ENCODE data around the gene EIF4E3.

Gene EIF4E3

GRCh38 chr3:71662056-71662455 lies 63.1 kb downstream of the EIF4E3 start:
- no peak for DNase-seq (ENCODE audit: low spot score)
- TF ChIP-seq CTCF (IDR thresholded peaks at IDR 0.05; ENCODE audit: borderline replicate concordance, control extremely low read depth, extremely low read depth, insufficient read depth, missing control alignments), result no peak
- in situ Hi-C loops (cut with MboI; ENCODE audit: low sequenced_read_pairs, unreplicated experiment), result loop anchor here (10.0 kb wide), 1 partner anchor 1117 kb away; no protein-coding TSS in a partner anchor

GRCh38 chr3:71659864-71660591 lies 65.2 kb downstream of the EIF4E3 start:
- TF ChIP-seq CTCF (IDR thresholded peaks at IDR 0.05; ENCODE audit: borderline replicate concordance, control extremely low read depth, extremely low read depth, insufficient read depth, missing control alignments), result no peak
- DNase-seq (ENCODE audit: low spot score), result no peak
- in situ Hi-C loops (cut with MboI; ENCODE audit: low sequenced_read_pairs, unreplicated experiment), result loop anchor here (10.0 kb wide), 1 partner anchor 1115 kb away; no protein-coding TSS in a partner anchor

GRCh38 chr3:71657831-71658530 lies 67.2 kb downstream of the EIF4E3 start:
- in situ Hi-C loops (cut with MboI; ENCODE audit: low sequenced_read_pairs, unreplicated experiment), result no loop called here
- DNase-seq (ENCODE audit: low spot score), result no peak
- no peak for TF ChIP-seq CTCF (IDR thresholded peaks at IDR 0.05; ENCODE audit: borderline replicate concordance, control extremely low read depth, extremely low read depth, insufficient read depth, missing control alignments)

- no peak for TF ChIP-seq CTCF (IDR thresholded peaks at IDR 0.05; ENCODE audit: borderline replicate concordance, control extremely low read depth, extremely low read depth, insufficient read depth, missing control alignments)
- no peak for DNase-seq (ENCODE audit: low spot score)
- in situ Hi-C loops (cut with MboI; ENCODE audit: low sequenced_read_pairs, unreplicated experiment), result no loop called here
These were observed 70.1 kb downstream of the EIF4E3 start for GRCh38 chr3:71655061-71655460.

- TF ChIP-seq CTCF (IDR thresholded peaks at IDR 0.05; ENCODE audit: borderline replicate concordance, control extremely low read depth, extremely low read depth, insufficient read depth, missing control alignments), result no peak
- in situ Hi-C loops (cut with MboI; ENCODE audit: low sequenced_read_pairs, unreplicated experiment), result no loop called here
- no peak for DNase-seq (ENCODE audit: low spot score)
These were observed 71.8 kb downstream of the EIF4E3 start for GRCh38 chr3:71653414-71653807.

GRCh38 chr3:71652781-71653413 lies 72.3 kb downstream of the EIF4E3 start:
- in situ Hi-C loops (cut with MboI; ENCODE audit: low sequenced_read_pairs, unreplicated experiment), result no loop called here
- peak; percentile 5 for TF ChIP-seq CTCF (IDR thresholded peaks at IDR 0.05; ENCODE audit: borderline replicate concordance, control extremely low read depth, extremely low read depth, insufficient read depth, missing control alignments)
- peak; percentile 44 for DNase-seq (ENCODE audit: low spot score)
